ENCODE data around the gene POLR1A.

DNA sequence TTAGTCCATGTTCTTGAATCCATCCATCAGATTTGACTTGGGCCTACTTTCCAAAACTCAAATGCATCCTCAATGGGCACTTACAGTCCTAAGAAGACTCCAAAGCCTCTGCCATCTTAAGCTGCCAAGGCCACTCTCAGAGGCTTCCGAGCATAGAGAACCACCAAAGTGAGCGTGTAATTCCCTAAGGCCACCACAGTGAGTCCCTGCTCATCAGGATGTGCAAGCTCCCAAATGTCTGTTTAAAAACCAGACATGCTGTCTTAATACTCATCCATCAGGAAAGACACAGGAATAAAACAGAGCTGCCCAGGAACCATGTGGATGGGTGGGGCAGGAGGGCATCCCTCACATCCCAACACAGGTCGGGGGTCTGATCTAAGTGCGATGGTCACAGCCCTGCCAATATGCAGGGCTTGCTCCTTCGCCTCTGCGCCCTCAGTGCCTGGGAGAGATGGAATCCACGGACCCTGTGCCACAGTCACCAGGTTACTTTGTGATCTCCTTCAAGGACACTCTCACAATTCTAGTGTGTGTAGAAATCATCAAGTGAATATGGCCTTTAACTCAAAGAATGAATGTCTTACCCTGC is 80.4 kb downstream of the POLR1A start:
- TF ChIP-seq, protein P1, sequence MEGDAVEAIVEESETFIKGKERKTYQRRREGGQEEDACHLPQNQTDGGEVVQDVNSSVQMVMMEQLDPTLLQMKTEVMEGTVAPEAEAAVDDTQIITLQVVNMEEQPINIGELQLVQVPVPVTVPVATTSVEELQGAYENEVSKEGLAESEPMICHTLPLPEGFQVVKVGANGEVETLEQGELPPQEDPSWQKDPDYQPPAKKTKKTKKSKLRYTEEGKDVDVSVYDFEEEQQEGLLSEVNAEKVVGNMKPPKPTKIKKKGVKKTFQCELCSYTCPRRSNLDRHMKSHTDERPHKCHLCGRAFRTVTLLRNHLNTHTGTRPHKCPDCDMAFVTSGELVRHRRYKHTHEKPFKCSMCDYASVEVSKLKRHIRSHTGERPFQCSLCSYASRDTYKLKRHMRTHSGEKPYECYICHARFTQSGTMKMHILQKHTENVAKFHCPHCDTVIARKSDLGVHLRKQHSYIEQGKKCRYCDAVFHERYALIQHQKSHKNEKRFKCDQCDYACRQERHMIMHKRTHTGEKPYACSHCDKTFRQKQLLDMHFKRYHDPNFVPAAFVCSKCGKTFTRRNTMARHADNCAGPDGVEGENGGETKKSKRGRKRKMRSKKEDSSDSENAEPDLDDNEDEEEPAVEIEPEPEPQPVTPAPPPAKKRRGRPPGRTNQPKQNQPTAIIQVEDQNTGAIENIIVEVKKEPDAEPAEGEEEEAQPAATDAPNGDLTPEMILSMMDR (IDR thresholded peaks at IDR 0.05) = peak in 1 of 4 experiments; percentile 9
- TF ChIP-seq EP300 (IDR thresholded peaks at IDR 0.05) = no peak
- no peak for TF ChIP-seq POLR2A (IDR thresholded peaks at IDR 0.05)

Measured in gastroesophageal sphincter (tissue), 3 donors.